ENCODE measurements around the gene BABAM2.

DNA sequence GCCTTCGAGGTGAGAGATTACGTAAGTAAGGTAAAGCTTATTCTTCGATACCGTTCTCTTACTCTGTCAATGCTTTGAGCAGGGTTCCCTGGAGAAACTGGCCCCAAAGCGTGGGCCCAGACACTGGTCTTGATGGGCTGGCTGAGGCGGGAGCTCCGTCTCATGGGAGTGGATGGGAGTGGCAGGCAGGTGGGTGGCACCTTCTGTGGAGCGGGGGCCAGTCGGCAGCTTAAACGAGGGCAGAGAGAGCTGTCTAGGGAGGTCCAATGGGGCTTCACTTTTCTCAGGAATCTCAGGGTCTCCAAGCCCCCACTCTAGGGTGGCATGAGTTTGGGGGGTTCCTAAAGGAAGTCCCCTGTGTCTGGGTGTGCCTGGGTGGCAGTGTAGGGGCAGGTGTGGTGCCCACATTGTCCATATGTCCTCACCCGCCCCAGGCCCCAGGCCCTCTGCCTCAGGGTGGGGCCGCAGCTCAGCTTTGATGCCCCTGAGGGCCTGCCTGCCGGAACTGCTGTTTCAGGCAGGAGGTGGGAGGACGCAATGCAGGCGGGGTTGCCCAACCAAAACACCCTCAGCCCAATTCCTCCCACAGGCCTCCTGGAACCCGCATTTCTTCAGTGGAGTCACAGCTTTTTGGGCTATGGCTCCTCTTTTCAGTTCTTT, 469.7 kb downstream of the BABAM2 start:
- TF ChIP-seq, protein P1, sequence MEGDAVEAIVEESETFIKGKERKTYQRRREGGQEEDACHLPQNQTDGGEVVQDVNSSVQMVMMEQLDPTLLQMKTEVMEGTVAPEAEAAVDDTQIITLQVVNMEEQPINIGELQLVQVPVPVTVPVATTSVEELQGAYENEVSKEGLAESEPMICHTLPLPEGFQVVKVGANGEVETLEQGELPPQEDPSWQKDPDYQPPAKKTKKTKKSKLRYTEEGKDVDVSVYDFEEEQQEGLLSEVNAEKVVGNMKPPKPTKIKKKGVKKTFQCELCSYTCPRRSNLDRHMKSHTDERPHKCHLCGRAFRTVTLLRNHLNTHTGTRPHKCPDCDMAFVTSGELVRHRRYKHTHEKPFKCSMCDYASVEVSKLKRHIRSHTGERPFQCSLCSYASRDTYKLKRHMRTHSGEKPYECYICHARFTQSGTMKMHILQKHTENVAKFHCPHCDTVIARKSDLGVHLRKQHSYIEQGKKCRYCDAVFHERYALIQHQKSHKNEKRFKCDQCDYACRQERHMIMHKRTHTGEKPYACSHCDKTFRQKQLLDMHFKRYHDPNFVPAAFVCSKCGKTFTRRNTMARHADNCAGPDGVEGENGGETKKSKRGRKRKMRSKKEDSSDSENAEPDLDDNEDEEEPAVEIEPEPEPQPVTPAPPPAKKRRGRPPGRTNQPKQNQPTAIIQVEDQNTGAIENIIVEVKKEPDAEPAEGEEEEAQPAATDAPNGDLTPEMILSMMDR (IDR thresholded peaks at IDR 0.05), result no peak
- no peak for TF ChIP-seq POLR2AphosphoS5 (IDR thresholded peaks at IDR 0.05; ENCODE audit: insufficient read depth in 1 of 2, low read depth in 1 of 2)

All from vagina (tissue), 2 donors.